GM12878 (cell line): Measurements from ENCODE around the gene CMSS1. TPM values are rescaled to one million over a fixed set of nuclear protein-coding genes. Genes with fewer than 3 reads are reported as not detected.

Source experiments
- ATAC-seq: fragments of 200-7000 bp; cut with Tn5 transposase; 3 replicates; pipeline ENCODE4 v1.9.1; 2020; ENCODE audit warnings: mild to moderate bottlenecking, moderate library complexity
- BruUV-seq: library from RNA; stranded (reverse); fragments of 400-500 nt; replicated peaks from 2 replicates; lab custom pipeline; 2021; lab: Mats Ljungman, UMichigan
- CTCF ChIA-PET: fragments of 300-600 bp; sonication (Branson Sonifier 250); formaldehyde crosslinking; extraction: SDS; loops from one replicate; lab custom pipeline; 2021; ENCODE audit warnings: inconsistent platforms; lab: Yijun Ruan, JAX
- POLR2A ChIA-PET: fragments of 350-600 bp; formaldehyde crosslinking; extraction: SDS; loops from one replicate; lab custom pipeline; 2021; ENCODE audit warnings: inconsistent platforms; lab: Charles Lee
- RAD21 ChIA-PET: fragments of 300-600 bp; sonication (Branson Sonifier 250); formaldehyde crosslinking; loops from one replicate; lab custom pipeline; 2023; ENCODE audit warnings: antibody characterized with exemption; ENCODE audit not compliant: unreplicated experiment; lab: Charles Lee
- SMC1A ChIA-PET: fragments of 300-600 bp; sonication (Branson Sonifier 250); formaldehyde crosslinking; loops from one replicate; lab custom pipeline; 2023; ENCODE audit not compliant: unreplicated experiment, uncharacterized antibody; lab: Charles Lee
- DNase-seq: peaks from one replicate; pipeline ENCODE4 v3.0.0-alpha.2; 2011; ENCODE audit warnings: low read depth, low spot score
- FAIRE-seq: peaks from 3 replicates; lab custom pipeline; 2011; peaks lifted over from hg19 to GRCh38; lab: Jason Lieb, UNC
- H2AFZ ChIP-seq: 2 replicates; pipeline ENCODE4 v1.6.0; 2011; ENCODE audit warnings: low read depth, low read length, control low read depth; ENCODE audit not compliant: control insufficient read depth
- H3K27ac ChIP-seq: 2 replicates; pipeline ENCODE4 v1.5.1; 2011; ENCODE audit warnings: control low read depth; ENCODE audit not compliant: control insufficient read depth, insufficient read depth
- H3K27me3 ChIP-seq, 2 experiments: replicated peaks in 1 of 2; 2 replicates each; pipeline versions ENCODE4 v1.6.0 to v1.6.1; 2011; ENCODE audit warnings: low read length in 1 of 2; ENCODE audit not compliant: control insufficient read depth in 2 of 2, insufficient read depth in 2 of 2
- H3K36me3 ChIP-seq, 2 experiments: 2 replicates each; pipeline ENCODE4 v1.5.1; 2011; ENCODE audit warnings: low read length in 1 of 2; ENCODE audit not compliant: control insufficient read depth in 2 of 2, insufficient read depth in 2 of 2
- H3K4me1 ChIP-seq: 2 replicates; pipeline ENCODE4 v1.6.1; 2011; ENCODE audit warnings: mild to moderate bottlenecking, low read length, moderate library complexity, mixed read lengths; ENCODE audit not compliant: control insufficient read depth, insufficient read depth
- H3K4me2 ChIP-seq: 2 replicates; pipeline ENCODE4 v1.6.0; 2011; ENCODE audit warnings: control low read depth; ENCODE audit not compliant: control insufficient read depth, insufficient read depth
- H3K4me3 ChIP-seq: fragments of 200-600 bp; sonication (generic); 2 replicates; pipeline ENCODE4 v1.5.1; 2016
- H3K79me2 ChIP-seq: 2 replicates; pipeline ENCODE4 v1.6.0; 2011; ENCODE audit warnings: low read length; ENCODE audit not compliant: control insufficient read depth, insufficient read depth
- H3K9ac ChIP-seq: 2 replicates; pipeline ENCODE4 v1.8.0; 2011; ENCODE audit warnings: low read length, control low read depth, mixed read lengths; ENCODE audit not compliant: control insufficient read depth, insufficient read depth
- H3K9me3 ChIP-seq: replicated peaks from 3 replicates; pipeline ENCODE4 v1.5.1; 2011; ENCODE audit warnings: mild to moderate bottlenecking, low read length; ENCODE audit not compliant: control insufficient read depth, insufficient read depth
- H4K20me1 ChIP-seq: 2 replicates; pipeline ENCODE4 v1.6.0; 2011; ENCODE audit not compliant: control insufficient read depth, insufficient read depth
- ATF7 ChIP-seq: fragments of 450-650 bp; IDR thresholded peaks from 2 replicates; pipeline ENCODE4 v1.6.1; 2016; ENCODE audit warnings: low read depth, mild to moderate bottlenecking
- CBX3 ChIP-seq: fragments of 200-600 bp; sonication (generic); IDR thresholded peaks from 2 replicates; pipeline ENCODE4 v1.6.1; 2016; ENCODE audit warnings: low read depth, borderline replicate concordance
- KLF5 ChIP-seq: fragments of 450-650 bp; IDR thresholded peaks from 2 replicates; pipeline ENCODE4 v1.6.1; 2014; ENCODE audit warnings: mild to moderate bottlenecking; ENCODE audit not compliant: partially characterized antibody
- MTA2 ChIP-seq: fragments of 450-650 bp; IDR thresholded peaks from 2 replicates; pipeline ENCODE4 v1.6.1; 2016; ENCODE audit warnings: low read depth, mild to moderate bottlenecking, moderate library complexity
- MXI1 ChIP-seq: fragments of 150-350 bp; IDR thresholded peaks from 2 replicates; pipeline ENCODE4 v1.6.1; 2011; ENCODE audit warnings: low read depth, mild to moderate bottlenecking, inconsistent platforms, low read length, improper control_type of control experiment
- NBN ChIP-seq: fragments of 450-650 bp; IDR thresholded peaks from 2 replicates; pipeline ENCODE4 v1.6.1; 2016
- NR2C1 ChIP-seq: fragments of 450-650 bp; IDR thresholded peaks from 2 replicates; pipeline ENCODE4 v1.6.1; 2017; ENCODE audit warnings: antibody characterized with exemption, mild to moderate bottlenecking, moderate library complexity
- NR2F1 ChIP-seq: fragments of 450-650 bp; conservative IDR thresholded peaks from 2 replicates; pipeline ENCODE4 v1.6.1; 2017; ENCODE audit warnings: mild to moderate bottlenecking
- NRF1 ChIP-seq: conservative IDR thresholded peaks from 2 replicates; pipeline ENCODE4 v1.6.1; 2011; ENCODE audit warnings: mild to moderate bottlenecking, low read depth, low read length, improper control_type of control experiment
- RBBP5 ChIP-seq: fragments of 200-600 bp; sonication (generic); conservative IDR thresholded peaks from 2 replicates; pipeline ENCODE4 v1.6.1; 2016
- SMAD5 ChIP-seq: IDR thresholded peaks from 2 replicates; pipeline ENCODE4 v1.6.1; 2016; ENCODE audit warnings: antibody characterized with exemption, low read depth
- SP1 ChIP-seq: IDR thresholded peaks from one replicate; pipeline ENCODE4 v1.6.1; 2011; ENCODE audit warnings: low read depth, low read length
- TBL1XR1 ChIP-seq: IDR thresholded peaks from 2 replicates; pipeline ENCODE4 v1.6.1; 2012; ENCODE audit warnings: low read depth, low read length, improper control_type of control experiment
- WGBS: methylation state at CpG from one replicate; pipeline ENCODE4 v1.1.6; 2016; ENCODE audit warnings: low lambda C conversion rate; ENCODE audit not compliant: insufficient replicate concordance, insufficient coverage; ENCODE audit errors: missing lambda C conversion rate; 5-methylcytosine and 5-hydroxymethylcytosine counted together
- in situ Hi-C: fragments of 300-500 bp; cut with MboI; formaldehyde crosslinking; loops from 9 replicates; pipeline ENCODE4 v1.14.3; 2018; ENCODE audit warnings: mixed read lengths
- intact Hi-C: fragments of 100-400 bp; cut with micrococcal nuclease; formaldehyde crosslinking; loops from one replicate; pipeline ENCODE4 v1.14.2; 2022; ENCODE audit not compliant: unreplicated experiment
- polyA plus RNA-seq, 11 experiments: library from polyadenylated mRNA; depleted of rRNA in 4 of 11; unstranded in 6 of 11; stranded (reverse) in 5 of 11; fragments of >200 nt; fragmentation: Nextera tagmentation in 4 of 11; fragmentation: Illumina TruSeq in 1 of 11; extraction: Ambion mirVana in 4 of 11; extraction: Trizol in 1 of 11; gene quantifications; 1 replicate in 1 of 11; 2 replicates in 10 of 11; pipeline versions ENCODE4 v1.2.1 to v1.2.3, GENCODE V29; 2011 to 2016; ENCODE audit warnings: inconsistent platforms in 2 of 11, missing spikeins in 2 of 11, low read depth in 1 of 11
- total RNA-seq, 4 experiments: library from RNA; depleted of rRNA in 3 of 4; stranded (reverse); fragments of >200 nt in 3 of 4; fragmentation: Illumina TruSeq in 1 of 4; extraction: Trizol in 1 of 4; gene quantifications; 2 replicates each; pipeline versions ENCODE4 v1.2.1 to v1.2.3, GENCODE V29; 2013 to 2021
- TF ChIP-seq, protein P1 (sequence below): fragments of 450-650 bp; conservative IDR thresholded peaks from 2 replicates; pipeline ENCODE4 v1.6.1; 2017; ENCODE audit warnings: mild to moderate bottlenecking, moderate library complexity
- TF ChIP-seq, protein P2 (sequence below): IDR thresholded peaks from 2 replicates; pipeline ENCODE4 v1.6.1; 2011; ENCODE audit warnings: borderline replicate concordance, low read depth, mild to moderate bottlenecking, moderate library complexity, mixed read lengths, low read length; ENCODE audit not compliant: insufficient read depth; ENCODE audit errors: extremely low read length
- TF ChIP-seq, protein P3 (sequence below): IDR thresholded peaks from 2 replicates; pipeline ENCODE4 v1.6.1; 2011; ENCODE audit warnings: low read depth, mild to moderate bottlenecking, low read length, moderate library complexity, borderline replicate concordance; ENCODE audit errors: extremely low read depth
- TF ChIP-seq, protein P4 (sequence below): IDR thresholded peaks from 2 replicates; pipeline ENCODE4 v1.6.1; 2012; ENCODE audit warnings: mild to moderate bottlenecking, low read depth, low read length
- TF ChIP-seq, protein P5 (sequence below): IDR thresholded peaks from 2 replicates; pipeline ENCODE4 v1.6.1; 2012; ENCODE audit warnings: low read depth, low read length, improper control_type of control experiment

Gene CMSS1
- total and polyA plus RNA-seq, 10 of the 15 experiments (the other 5 are each of a cell fraction or from before 2014, with no cell fraction given) = 31.0 to 118 (median 70.1) TPM

DNA sequence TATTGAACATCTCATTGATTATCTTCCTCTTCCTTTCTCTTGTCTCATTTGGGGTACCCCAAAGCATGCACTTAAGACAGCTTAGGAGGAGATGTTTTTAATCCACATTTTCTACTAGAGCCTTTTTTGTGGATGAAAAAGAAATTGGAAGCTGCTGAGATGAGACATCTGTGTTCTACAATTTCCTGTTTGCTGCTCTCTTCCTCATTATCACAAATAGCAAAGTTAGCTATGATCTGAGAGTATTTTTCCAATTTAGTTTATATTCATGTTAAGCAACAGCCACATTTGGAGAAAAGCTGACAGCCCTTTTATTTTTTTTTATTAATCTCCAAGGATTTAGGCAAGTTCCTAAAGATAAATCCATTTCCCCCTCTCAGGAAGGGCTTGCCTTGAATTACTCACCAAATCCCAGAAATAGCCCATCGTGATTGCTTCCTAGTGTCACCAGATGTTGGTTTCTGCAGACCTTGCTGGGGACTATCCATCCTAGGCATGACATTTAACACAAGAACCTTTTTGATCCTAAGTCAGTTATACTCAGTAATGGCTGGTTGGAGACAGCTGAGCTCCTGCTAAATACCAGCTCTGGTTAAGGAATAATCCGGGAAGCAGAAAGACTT is 367.4 kb downstream of the CMSS1 start:
- SMC1A ChIA-PET = interaction anchor here (0.6 to 0.8 kb wide), 2 partner anchors 11 to 12 kb away, joined by 3 read pairs; no protein-coding TSS in a partner anchor
- Histone ChIP-seq H3K9me3 (peaks cover 2% of the 10 kb centered on the region; the same call in 2 of the 3 replicates), H2AFZ (no peak overlapping the region), H3K4me1 (no peaks in the 10 kb centered on the region), H3K4me2 (no peak overlapping the region), H3K4me3 (no peak overlapping the region), H3K27ac (no peak overlapping the region), H4K20me1 (no peaks in the 10 kb centered on the region), H3K79me2 (no peaks in the 10 kb centered on the region), H3K27me3 (no peaks in the 10 kb centered on the region), H3K9ac (no peak overlapping the region), H3K36me3 (no peaks in the 10 kb centered on the region)
- ATAC-seq = no peak
- in situ Hi-C loops (no loop called here), intact Hi-C loops (no loop called here)
- 93% methylated on average over 2 of the region's 2 CpGs for WGBS
- BruUV-seq = no TSS peak
- no peak for FAIRE-seq
- no peak for DNase-seq
- CTCF ChIA-PET = no interaction called here
- RAD21 ChIA-PET = no interaction called here
- POLR2A ChIA-PET = no interaction called here
- TF ChIP-seq NRF1 = no peak
- TF ChIP-seq, protein P1, sequence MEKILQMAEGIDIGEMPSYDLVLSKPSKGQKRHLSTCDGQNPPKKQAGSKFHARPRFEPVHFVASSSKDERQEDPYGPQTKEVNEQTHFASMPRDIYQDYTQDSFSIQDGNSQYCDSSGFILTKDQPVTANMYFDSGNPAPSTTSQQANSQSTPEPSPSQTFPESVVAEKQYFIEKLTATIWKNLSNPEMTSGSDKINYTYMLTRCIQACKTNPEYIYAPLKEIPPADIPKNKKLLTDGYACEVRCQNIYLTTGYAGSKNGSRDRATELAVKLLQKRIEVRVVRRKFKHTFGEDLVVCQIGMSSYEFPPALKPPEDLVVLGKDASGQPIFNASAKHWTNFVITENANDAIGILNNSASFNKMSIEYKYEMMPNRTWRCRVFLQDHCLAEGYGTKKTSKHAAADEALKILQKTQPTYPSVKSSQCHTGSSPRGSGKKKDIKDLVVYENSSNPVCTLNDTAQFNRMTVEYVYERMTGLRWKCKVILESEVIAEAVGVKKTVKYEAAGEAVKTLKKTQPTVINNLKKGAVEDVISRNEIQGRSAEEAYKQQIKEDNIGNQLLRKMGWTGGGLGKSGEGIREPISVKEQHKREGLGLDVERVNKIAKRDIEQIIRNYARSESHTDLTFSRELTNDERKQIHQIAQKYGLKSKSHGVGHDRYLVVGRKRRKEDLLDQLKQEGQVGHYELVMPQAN = no peak
- no peak for TF ChIP-seq RBBP5
- TF ChIP-seq, protein P2, sequence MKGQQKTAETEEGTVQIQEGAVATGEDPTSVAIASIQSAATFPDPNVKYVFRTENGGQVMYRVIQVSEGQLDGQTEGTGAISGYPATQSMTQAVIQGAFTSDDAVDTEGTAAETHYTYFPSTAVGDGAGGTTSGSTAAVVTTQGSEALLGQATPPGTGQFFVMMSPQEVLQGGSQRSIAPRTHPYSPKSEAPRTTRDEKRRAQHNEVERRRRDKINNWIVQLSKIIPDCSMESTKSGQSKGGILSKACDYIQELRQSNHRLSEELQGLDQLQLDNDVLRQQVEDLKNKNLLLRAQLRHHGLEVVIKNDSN = no peak
- TF ChIP-seq, protein P3, sequence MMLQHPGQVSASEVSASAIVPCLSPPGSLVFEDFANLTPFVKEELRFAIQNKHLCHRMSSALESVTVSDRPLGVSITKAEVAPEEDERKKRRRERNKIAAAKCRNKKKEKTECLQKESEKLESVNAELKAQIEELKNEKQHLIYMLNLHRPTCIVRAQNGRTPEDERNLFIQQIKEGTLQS = no peak
- no peak for TF ChIP-seq MXI1
- TF ChIP-seq ATF7 = no peak
- no peak for TF ChIP-seq SMAD5
- TF ChIP-seq SP1 = no peak
- TF ChIP-seq, protein P4, sequence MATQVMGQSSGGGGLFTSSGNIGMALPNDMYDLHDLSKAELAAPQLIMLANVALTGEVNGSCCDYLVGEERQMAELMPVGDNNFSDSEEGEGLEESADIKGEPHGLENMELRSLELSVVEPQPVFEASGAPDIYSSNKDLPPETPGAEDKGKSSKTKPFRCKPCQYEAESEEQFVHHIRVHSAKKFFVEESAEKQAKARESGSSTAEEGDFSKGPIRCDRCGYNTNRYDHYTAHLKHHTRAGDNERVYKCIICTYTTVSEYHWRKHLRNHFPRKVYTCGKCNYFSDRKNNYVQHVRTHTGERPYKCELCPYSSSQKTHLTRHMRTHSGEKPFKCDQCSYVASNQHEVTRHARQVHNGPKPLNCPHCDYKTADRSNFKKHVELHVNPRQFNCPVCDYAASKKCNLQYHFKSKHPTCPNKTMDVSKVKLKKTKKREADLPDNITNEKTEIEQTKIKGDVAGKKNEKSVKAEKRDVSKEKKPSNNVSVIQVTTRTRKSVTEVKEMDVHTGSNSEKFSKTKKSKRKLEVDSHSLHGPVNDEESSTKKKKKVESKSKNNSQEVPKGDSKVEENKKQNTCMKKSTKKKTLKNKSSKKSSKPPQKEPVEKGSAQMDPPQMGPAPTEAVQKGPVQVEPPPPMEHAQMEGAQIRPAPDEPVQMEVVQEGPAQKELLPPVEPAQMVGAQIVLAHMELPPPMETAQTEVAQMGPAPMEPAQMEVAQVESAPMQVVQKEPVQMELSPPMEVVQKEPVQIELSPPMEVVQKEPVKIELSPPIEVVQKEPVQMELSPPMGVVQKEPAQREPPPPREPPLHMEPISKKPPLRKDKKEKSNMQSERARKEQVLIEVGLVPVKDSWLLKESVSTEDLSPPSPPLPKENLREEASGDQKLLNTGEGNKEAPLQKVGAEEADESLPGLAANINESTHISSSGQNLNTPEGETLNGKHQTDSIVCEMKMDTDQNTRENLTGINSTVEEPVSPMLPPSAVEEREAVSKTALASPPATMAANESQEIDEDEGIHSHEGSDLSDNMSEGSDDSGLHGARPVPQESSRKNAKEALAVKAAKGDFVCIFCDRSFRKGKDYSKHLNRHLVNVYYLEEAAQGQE = no peak
- no peak for TF ChIP-seq NR2C1
- TF ChIP-seq CBX3 = no peak
- TF ChIP-seq, protein P5, sequence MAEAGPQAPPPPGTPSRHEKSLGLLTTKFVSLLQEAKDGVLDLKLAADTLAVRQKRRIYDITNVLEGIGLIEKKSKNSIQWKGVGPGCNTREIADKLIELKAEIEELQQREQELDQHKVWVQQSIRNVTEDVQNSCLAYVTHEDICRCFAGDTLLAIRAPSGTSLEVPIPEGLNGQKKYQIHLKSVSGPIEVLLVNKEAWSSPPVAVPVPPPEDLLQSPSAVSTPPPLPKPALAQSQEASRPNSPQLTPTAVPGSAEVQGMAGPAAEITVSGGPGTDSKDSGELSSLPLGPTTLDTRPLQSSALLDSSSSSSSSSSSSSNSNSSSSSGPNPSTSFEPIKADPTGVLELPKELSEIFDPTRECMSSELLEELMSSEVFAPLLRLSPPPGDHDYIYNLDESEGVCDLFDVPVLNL = no peak
- TF ChIP-seq KLF5 = no peak
- TF ChIP-seq TBL1XR1 = no peak
- no peak for TF ChIP-seq NBN
- no peak for TF ChIP-seq NR2F1
- TF ChIP-seq MTA2 = no peak
